GM13977 (cell line): ENCODE results near the gene ANKMY1.

Experiments used
- DNase-seq: peaks from one replicate; pipeline ENCODE4 v3.0.0; 2012; ENCODE audit warnings: low spot score
- in situ Hi-C: fragments of 300-500 bp; cut with MboI; formaldehyde crosslinking; loops from one replicate; pipeline ENCODE4 v1.12.0; 2022; ENCODE audit warnings: low sequenced_read_pairs, low pct_unique_long_range_greater_than_20kb, mixed read lengths, inconsistent platforms; ENCODE audit not compliant: unreplicated experiment
- TF ChIP-seq, protein P1 (sequence below): IDR thresholded peaks from 2 replicates; pipeline ENCODE4 v1.5.1; 2012; ENCODE audit warnings: mild to moderate bottlenecking, control low read depth; ENCODE audit not compliant: insufficient read depth; ENCODE audit errors: extremely low read depth, missing control alignments

ANKMY1 gene

DNA sequence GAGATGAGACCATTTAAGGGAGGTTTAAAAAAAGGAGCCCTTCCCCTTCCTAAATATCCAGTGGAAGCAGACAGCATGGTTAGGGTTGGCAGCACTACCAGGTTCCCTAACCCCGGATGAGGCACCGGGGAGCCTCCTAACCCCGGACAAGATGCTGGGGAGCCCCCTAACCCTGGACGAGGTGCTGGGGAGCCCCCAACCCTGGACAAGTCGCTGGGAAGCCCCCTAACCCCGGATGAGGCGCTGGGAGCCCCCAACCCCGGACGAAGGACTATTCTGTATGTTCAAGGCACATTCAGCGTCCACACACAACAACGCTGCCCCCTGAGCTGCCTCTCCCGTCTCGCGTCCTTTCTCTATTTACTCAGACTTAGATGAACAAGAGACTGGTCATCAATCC is 51.9 kb downstream of the ANKMY1 start:
- in situ Hi-C loops, result loop anchor here (10.0 to 25.0 kb wide), 2 partner anchors 199 to 331 kb away; no protein-coding TSS in a partner anchor
- TF ChIP-seq, protein P1, sequence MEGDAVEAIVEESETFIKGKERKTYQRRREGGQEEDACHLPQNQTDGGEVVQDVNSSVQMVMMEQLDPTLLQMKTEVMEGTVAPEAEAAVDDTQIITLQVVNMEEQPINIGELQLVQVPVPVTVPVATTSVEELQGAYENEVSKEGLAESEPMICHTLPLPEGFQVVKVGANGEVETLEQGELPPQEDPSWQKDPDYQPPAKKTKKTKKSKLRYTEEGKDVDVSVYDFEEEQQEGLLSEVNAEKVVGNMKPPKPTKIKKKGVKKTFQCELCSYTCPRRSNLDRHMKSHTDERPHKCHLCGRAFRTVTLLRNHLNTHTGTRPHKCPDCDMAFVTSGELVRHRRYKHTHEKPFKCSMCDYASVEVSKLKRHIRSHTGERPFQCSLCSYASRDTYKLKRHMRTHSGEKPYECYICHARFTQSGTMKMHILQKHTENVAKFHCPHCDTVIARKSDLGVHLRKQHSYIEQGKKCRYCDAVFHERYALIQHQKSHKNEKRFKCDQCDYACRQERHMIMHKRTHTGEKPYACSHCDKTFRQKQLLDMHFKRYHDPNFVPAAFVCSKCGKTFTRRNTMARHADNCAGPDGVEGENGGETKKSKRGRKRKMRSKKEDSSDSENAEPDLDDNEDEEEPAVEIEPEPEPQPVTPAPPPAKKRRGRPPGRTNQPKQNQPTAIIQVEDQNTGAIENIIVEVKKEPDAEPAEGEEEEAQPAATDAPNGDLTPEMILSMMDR, result no peak
- no peak for DNase-seq

DNA sequence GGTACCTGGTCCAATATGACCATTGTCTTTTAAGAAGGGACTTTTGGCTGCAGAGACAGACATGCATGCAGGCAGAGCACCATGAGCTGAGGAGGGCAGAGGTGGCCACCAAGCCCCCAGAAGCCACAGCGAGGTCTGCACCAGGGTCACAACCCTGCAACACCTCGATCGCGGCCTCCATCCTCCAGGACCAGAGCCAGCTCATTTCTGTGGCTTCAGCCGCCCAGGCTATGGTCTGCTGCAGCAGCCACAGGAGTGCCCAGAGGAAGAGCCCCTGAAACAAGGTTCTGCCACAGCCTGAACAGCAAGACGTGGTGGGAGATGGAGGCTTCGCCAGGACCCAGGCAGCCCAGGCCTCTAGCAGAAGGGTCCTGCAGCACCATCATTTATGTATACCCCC is 53.9 kb downstream of the ANKMY1 start:
- TF ChIP-seq, protein P1, result no peak
- DNase-seq, result no peak
- in situ Hi-C loops, result loop anchor here (10.0 to 25.0 kb wide), 2 partner anchors 201 to 333 kb away; no protein-coding TSS in a partner anchor

DNA sequence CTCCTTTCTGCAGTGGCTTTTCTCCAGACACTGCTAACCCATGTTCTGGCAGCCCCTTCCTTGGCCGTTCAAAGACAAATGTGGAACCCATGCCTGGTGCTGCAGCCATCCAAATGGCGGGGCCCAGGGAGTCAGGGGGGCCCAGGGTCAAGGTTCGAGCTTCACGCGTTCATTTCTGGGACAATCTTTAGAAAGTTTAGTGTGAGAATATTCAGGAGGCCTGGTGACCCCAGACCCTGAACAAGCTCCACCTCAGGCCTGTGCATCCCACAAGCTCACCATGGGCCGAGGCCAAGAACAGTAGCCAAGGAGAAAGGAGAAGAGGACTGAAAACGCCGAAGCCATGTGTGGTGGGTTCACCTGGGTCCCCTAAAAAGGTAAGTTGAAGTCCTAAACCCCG is 54.4 kb downstream of the ANKMY1 start:
- in situ Hi-C loops, result loop anchor here (10.0 to 25.0 kb wide), 2 partner anchors 201 to 334 kb away; no protein-coding TSS in a partner anchor
- no peak for DNase-seq
- TF ChIP-seq, protein P1, result no peak

DNA sequence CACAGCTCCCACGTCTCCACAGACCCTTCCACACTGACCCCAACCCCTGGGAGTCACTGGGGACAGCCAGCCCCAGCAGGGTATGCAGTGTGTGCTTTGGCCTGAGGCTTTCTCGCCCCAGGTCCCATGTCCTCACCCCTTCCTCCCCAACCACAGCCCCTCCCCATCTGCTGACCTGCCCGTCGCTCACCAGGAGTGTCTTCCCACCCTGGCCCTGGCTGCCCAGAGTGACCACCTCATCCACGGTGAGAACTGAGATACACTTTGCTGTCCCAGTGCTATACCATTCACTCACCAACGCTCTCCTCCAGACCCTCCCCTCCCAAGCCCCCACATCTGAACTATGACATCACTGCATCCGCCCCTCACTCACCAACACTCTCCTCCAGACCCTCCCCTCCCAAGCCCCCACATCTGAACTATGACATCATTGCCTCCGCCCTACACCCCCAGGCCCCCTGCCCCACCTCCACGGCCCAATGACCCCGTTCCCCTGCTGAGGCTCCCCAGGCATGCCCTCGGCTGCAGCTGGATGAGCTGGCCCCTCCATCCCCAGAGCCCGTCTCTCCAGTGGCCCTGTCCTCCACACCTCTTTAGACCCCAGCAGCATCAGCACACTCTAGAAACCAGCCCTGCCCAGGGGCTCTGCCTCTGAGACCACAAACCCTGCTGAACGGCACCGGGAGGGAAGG is 55.2 kb downstream of the ANKMY1 start:
- TF ChIP-seq, protein P1, result no peak
- DNase-seq, result no peak
- in situ Hi-C loops, result loop anchor here (10.0 to 25.0 kb wide), 2 partner anchors 202 to 335 kb away; no protein-coding TSS in a partner anchor

DNA sequence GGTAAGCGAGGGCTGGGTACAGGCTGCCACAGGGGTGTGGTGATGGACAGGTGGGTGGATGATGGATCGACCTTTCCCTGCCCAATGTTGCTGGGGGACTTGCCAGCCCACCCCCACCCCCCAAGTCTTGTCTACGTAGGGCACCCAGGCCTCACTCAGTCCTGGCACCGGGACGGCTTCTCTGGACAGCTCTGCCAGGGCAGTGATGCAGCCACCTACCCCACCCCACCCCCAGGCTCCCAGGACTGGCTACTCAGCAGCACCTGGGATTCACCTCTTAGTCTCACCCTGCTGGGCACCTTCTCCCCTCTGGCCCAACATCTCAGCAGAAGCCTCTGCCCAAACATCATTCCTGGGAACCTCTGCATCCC is 55.7 kb downstream of the ANKMY1 start:
- DNase-seq, result no peak
- in situ Hi-C loops, result loop anchor here (10.0 to 25.0 kb wide), 2 partner anchors 203 to 335 kb away; no protein-coding TSS in a partner anchor
- TF ChIP-seq, protein P1, result no peak

DNA sequence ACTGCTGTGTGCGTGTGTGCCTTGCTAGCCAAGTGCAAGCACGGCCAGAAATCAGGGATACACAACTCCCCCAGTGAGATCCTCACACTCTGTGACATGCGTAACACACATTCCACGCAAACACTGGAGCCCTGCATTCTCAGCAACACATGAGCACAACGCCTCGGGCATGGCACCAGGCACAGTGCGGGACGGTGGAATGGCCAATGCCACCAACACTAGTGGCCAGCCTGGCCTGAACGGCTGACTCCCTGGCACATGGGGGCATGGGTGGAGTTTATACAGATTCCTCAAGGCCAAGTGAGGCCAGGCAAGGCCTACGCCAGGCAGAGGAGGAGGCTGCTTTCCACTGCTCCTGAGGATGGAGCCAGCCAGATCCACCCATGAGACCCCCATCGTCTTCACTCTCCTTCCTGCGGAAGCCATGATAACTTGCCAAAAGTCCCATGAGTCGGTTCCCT is 56.2 kb downstream of the ANKMY1 start:
- TF ChIP-seq, protein P1, result no peak
- no peak for DNase-seq
- in situ Hi-C loops, result loop anchor here (10.0 to 25.0 kb wide), 2 partner anchors 203 to 336 kb away; no protein-coding TSS in a partner anchor
